BLaER1 treated with 17β-estradiol and CSF1 and Interleukin-3, amounts not matched to agents 10 nM and 100 nM (cell line): Measurements from ENCODE around the gene PPP1R18.
A peak's percentile ranks its signal among the peaks of the same experiment; 100 is the strongest.
"Not testable (repeated sequence)": the region's sequence is repeated elsewhere in the genome, so short reads cannot be mapped to it uniquely, and the experiment has no call there.

Experiments used
- H3K27ac ChIP-seq, 11 experiments: shearing (Covaris generic); formaldehyde crosslinking; 2 replicates each; pipeline ENCODE4 v1.8.1; 2022
- H3K27me3 ChIP-seq, 11 experiments: shearing (Covaris generic); formaldehyde crosslinking; 2 replicates each; pipeline ENCODE4 v1.8.1; 2022
- H3K36me3 ChIP-seq, 11 experiments: shearing (Covaris generic); formaldehyde crosslinking; 2 replicates each; pipeline ENCODE4 v1.8.1; 2022
- H3K4me1 ChIP-seq, 10 experiments: shearing (Covaris generic); formaldehyde crosslinking; 2 replicates each; pipeline ENCODE4 v1.8.1; 2022
- H3K4me2 ChIP-seq, 11 experiments: shearing (Covaris generic); formaldehyde crosslinking; 2 replicates each; pipeline ENCODE4 v1.8.1; 2022
- H3K4me3 ChIP-seq, 10 experiments: shearing (Covaris generic); formaldehyde crosslinking; 2 replicates each; pipeline ENCODE4 v1.8.1; 2022
- H3K9ac ChIP-seq, 11 experiments: shearing (Covaris generic); formaldehyde crosslinking; 2 replicates each; pipeline ENCODE4 v1.8.1; 2022
- H3K9me3 ChIP-seq, 11 experiments: shearing (Covaris generic); formaldehyde crosslinking; replicated peaks in 1 of 11; 2 replicates each; pipeline ENCODE4 v1.8.1; 2022
- H4K20me1 ChIP-seq, 11 experiments: shearing (Covaris generic); formaldehyde crosslinking; 2 replicates each; pipeline ENCODE4 v1.8.1; 2022
- Cebpa-rat ChIP-seq, 11 experiments: shearing (Covaris generic); IDR thresholded peaks; 2 replicates each; pipeline ENCODE4 v1.8.1; 2022

Gene PPP1R18

GRCh38 chr6:30726506-30727413 lies 40.3 kb upstream of the PPP1R18 start:
- no peak for TF ChIP-seq Cebpa-rat (IDR thresholded peaks at IDR 0.05)
- Histone ChIP-seq H3K9ac (peak overlapping the region in 5 of 11 experiments; percentile 2 to 51 (median 28); a peak in 4 of 22 replicates), H3K4me1 (peaks cover 49 to 86% (median 58%) of the 10 kb centered on the region in 10 experiments), H3K27ac (peak overlapping the region in 1 of 11 experiments; percentile 6; a peak in 1 of 22 replicates), H3K4me3 (no peak overlapping the region), H3K9me3 (no peaks in the 10 kb centered on the region; a peak in 1 of 22 replicates), H3K36me3 (peaks cover 93 to 99% (median 98%) of the 10 kb centered on the region in 11 experiments), H3K4me2 (0 out of 22 replicates have a peak overlapping the region, but pooled peaks of 1 of the 11 experiments have one; percentile 34), H3K27me3 (no peaks in the 10 kb centered on the region), H4K20me1 (peaks cover 86 to 100% (median 99%) of the 10 kb centered on the region in 11 experiments)

- H4K20me1 ChIP-seq, result peaks cover 86 to 96% (median 94%) of the 10 kb centered on the region in 11 experiments
- H3K27ac ChIP-seq, result peak overlapping the region in 1 of 11 experiments; percentile 42; a peak in 1 of 22 replicates
Observed at GRCh38 chr6:30725713-30726505, 39.5 kb upstream of the PPP1R18 start.

GRCh38 chr6:30724906-30725667 lies 38.6 kb upstream of the PPP1R18 start:
- Histone ChIP-seq H3K4me2 (peak overlapping the region; percentile 76 to 96 (median 90)), H3K27ac (peak overlapping the region in 8 of 11 experiments; percentile 7 to 45 (median 14); a peak in 7 of 22 replicates), H3K4me1 (peaks cover 32 to 70% (median 41%) of the 10 kb centered on the region in 10 experiments), H3K36me3 (peaks cover 79 to 86% (median 85%) of the 10 kb centered on the region in 11 experiments), H4K20me1 (peaks cover 79 to 88% (median 86%) of the 10 kb centered on the region in 11 experiments), H3K4me3 (peak overlapping the region in 9 of 10 experiments; percentile 36 to 98 (median 89); a peak in 15 of 20 replicates), H3K27me3 (no peaks in the 10 kb centered on the region), H3K9ac (peak overlapping the region; percentile 54 to 100 (median 98); a peak in 18 of 22 replicates), H3K9me3 (no peaks in the 10 kb centered on the region; a peak in 1 of 22 replicates)
- TF ChIP-seq Cebpa-rat (IDR thresholded peaks at IDR 0.05), result no peak

More at GRCh38 chr6:30725713-30726505, 39.5 kb upstream of the PPP1R18 start:
- Histone ChIP-seq H3K4me2 (peak overlapping the region; percentile 76 to 96 (median 90); a peak in 20 of 22 replicates), H3K4me3 (peak overlapping the region in 2 of 10 experiments; percentile 2 to 89; a peak in 2 of 20 replicates), H3K9me3 (no peaks in the 10 kb centered on the region; a peak in 1 of 22 replicates), H3K4me1 (peaks cover 41 to 78% (median 49%) of the 10 kb centered on the region in 10 experiments), H3K9ac (peak overlapping the region in 5 of 11 experiments; percentile 4 to 100 (median 86); a peak in 7 of 22 replicates), H3K27me3 (no peaks in the 10 kb centered on the region), H3K36me3 (peaks cover 87 to 94% (median 93%) of the 10 kb centered on the region in 11 experiments)
- TF ChIP-seq Cebpa-rat (IDR thresholded peaks at IDR 0.05), result no peak

- H3K36me3 ChIP-seq, result peaks cover 69 to 76% (median 75%) of the 10 kb centered on the region in 11 experiments
- H3K27ac ChIP-seq, result peak overlapping the region in 8 of 11 experiments; percentile 9 to 49 (median 14); a peak in 7 of 22 replicates
- H3K4me3 ChIP-seq, result peak overlapping the region; percentile 81 to 98 (median 90); a peak in 16 of 20 replicates
- peaks cover 36 to 62% (median 44%) of the 10 kb centered on the region in 10 experiments for H3K4me1 ChIP-seq
- peaks cover 70 to 78% (median 77%) of the 10 kb centered on the region in 11 experiments for H4K20me1 ChIP-seq
- H3K9ac ChIP-seq, result peak overlapping the region; percentile 54 to 100 (median 98); a peak in 19 of 22 replicates
- H3K27me3 ChIP-seq, H3K9me3 ChIP-seq: not testable (repeated sequence)
- peak overlapping the region; percentile 76 to 96 (median 90) for H3K4me2 ChIP-seq
Observed at GRCh38 chr6:30723843-30724741, 37.6 kb upstream of the PPP1R18 start.

GRCh38 chr6:30723159-30723842 lies 36.9 kb upstream of the PPP1R18 start:
- Histone ChIP-seq H3K4me3 (peak overlapping the region; percentile 81 to 98 (median 90); a peak in 19 of 20 replicates), H4K20me1 (peaks cover 65 to 70% (median 69%) of the 10 kb centered on the region in 11 experiments), H3K4me1 (peaks cover 44 to 63% (median 51%) of the 10 kb centered on the region in 10 experiments), H3K36me3 (peaks cover 61 to 68% (median 67%) of the 10 kb centered on the region in 11 experiments), H3K4me2 (peak overlapping the region; percentile 76 to 96 (median 90)), H3K27ac (peak overlapping the region in 7 of 11 experiments; percentile 9 to 98 (median 49); a peak in 10 of 22 replicates), H3K9ac (peak overlapping the region; percentile 54 to 100 (median 98))
- H3K9me3 ChIP-seq, H3K27me3 ChIP-seq: not testable (repeated sequence)

- Histone ChIP-seq H3K9me3 (no peaks in the 10 kb centered on the region; a peak in 1 of 22 replicates), H3K4me2 (peak overlapping the region; percentile 76 to 96 (median 90)), H3K36me3 (peaks cover 53 to 60% (median 59%) of the 10 kb centered on the region in 11 experiments), H3K27me3 (no peaks in the 10 kb centered on the region), H4K20me1 (peaks cover 57 to 62% (median 61%) of the 10 kb centered on the region in 11 experiments), H3K27ac (peak overlapping the region in 10 of 11 experiments; percentile 67 to 100 (median 98); a peak in 20 of 22 replicates), H3K9ac (peak overlapping the region; percentile 84 to 100 (median 98)), H3K4me1 (peaks cover 50 to 61% (median 54%) of the 10 kb centered on the region in 10 experiments), H3K4me3 (peak overlapping the region; percentile 81 to 98 (median 90))
- TF ChIP-seq Cebpa-rat (IDR thresholded peaks at IDR 0.05), result no peak
Observed at GRCh38 chr6:30722280-30723112, 36.1 kb upstream of the PPP1R18 start.

GRCh38 chr6:30722025-30722279 lies 35.5 kb upstream of the PPP1R18 start:
- H3K4me1 ChIP-seq, result peaks cover 50 to 57% (median 54%) of the 10 kb centered on the region in 10 experiments
- H3K4me2 ChIP-seq, result peak overlapping the region; percentile 76 to 96 (median 90)
- H3K27me3 ChIP-seq, H3K9me3 ChIP-seq: not testable (repeated sequence)
- H3K36me3 ChIP-seq, result peaks cover 48 to 55% (median 54%) of the 10 kb centered on the region in 11 experiments
- peak overlapping the region; percentile 81 to 98 (median 90) for H3K4me3 ChIP-seq
- peak overlapping the region; percentile 84 to 100 (median 98) for H3K9ac ChIP-seq
- peak overlapping the region; percentile 61 to 100 (median 98); a peak in 21 of 22 replicates for H3K27ac ChIP-seq
- H4K20me1 ChIP-seq, result peaks cover 54 to 57% (median 55%) of the 10 kb centered on the region in 11 experiments
